HEK293T (cell line): ENCODE results near the gene CES1.
A peak's percentile ranks its signal among the peaks of the same experiment; 100 is the strongest.
"Not testable (repeated sequence)": the region's sequence is repeated elsewhere in the genome, so short reads cannot be mapped to it uniquely, and the experiment has no call there.

Experiments used
- CTCF ChIA-PET: fragments of 350-600 bp; formaldehyde crosslinking; extraction: SDS; loops from one replicate; lab custom pipeline; 2021; ENCODE audit warnings: antibody characterized with exemption, inconsistent platforms; lab: Yijun Ruan, JAX
- POLR2A ChIA-PET: fragments of 350-600 bp; formaldehyde crosslinking; extraction: SDS; loops from one replicate; lab custom pipeline; 2020; ENCODE audit warnings: antibody characterized with exemption, inconsistent platforms; lab: Yijun Ruan, JAX
- DNase-seq: peaks from one replicate; pipeline ENCODE4 v3.0.0; 2012; ENCODE audit warnings: mixed read lengths; ENCODE audit errors: extremely low spot score
- ARNT ChIP-seq: fragments of 450-650 bp; IDR thresholded peaks from 2 replicates; pipeline ENCODE4 v1.6.1; 2017; ENCODE audit warnings: mild to moderate bottlenecking
- BHLHE40 ChIP-seq: fragments of 450-650 bp; IDR thresholded peaks from 2 replicates; pipeline ENCODE4 v1.6.1; 2016; ENCODE audit warnings: mild to moderate bottlenecking, moderate library complexity, borderline replicate concordance
- CTBP1 ChIP-seq: fragments of 450-650 bp; IDR thresholded peaks from 2 replicates; pipeline ENCODE4 v1.6.1; 2016; ENCODE audit warnings: borderline replicate concordance
- ELF4 ChIP-seq: fragments of 450-650 bp; IDR thresholded peaks from 2 replicates; pipeline ENCODE4 v1.6.1; 2017; ENCODE audit warnings: antibody characterized with exemption
- FOXA1 ChIP-seq: fragments of 450-650 bp; IDR thresholded peaks from 2 replicates; pipeline ENCODE4 v1.6.1; 2016; ENCODE audit warnings: mild to moderate bottlenecking
- FOXK2 ChIP-seq: fragments of 450-650 bp; IDR thresholded peaks from 2 replicates; pipeline ENCODE4 v1.6.1; 2016; ENCODE audit warnings: mild to moderate bottlenecking
- FOXM1 ChIP-seq: fragments of 450-650 bp; IDR thresholded peaks from 2 replicates; pipeline ENCODE4 v1.6.1; 2017; ENCODE audit warnings: mild to moderate bottlenecking, borderline replicate concordance
- HDGF ChIP-seq: fragments of 450-650 bp; IDR thresholded peaks from 2 replicates; pipeline ENCODE4 v1.6.1; 2017; ENCODE audit warnings: antibody characterized with exemption, borderline replicate concordance
- L3MBTL2 ChIP-seq: fragments of 450-650 bp; conservative IDR thresholded peaks from 2 replicates; pipeline ENCODE4 v1.6.1; 2016; ENCODE audit warnings: mild to moderate bottlenecking
- LEF1 ChIP-seq: fragments of 450-650 bp; IDR thresholded peaks from 2 replicates; pipeline ENCODE4 v1.6.1; 2017; ENCODE audit warnings: mild to moderate bottlenecking, borderline replicate concordance
- NFRKB ChIP-seq: fragments of 450-650 bp; IDR thresholded peaks from 2 replicates; pipeline ENCODE4 v1.6.1; 2016; ENCODE audit warnings: mild to moderate bottlenecking, moderate library complexity
- PKNOX1 ChIP-seq: fragments of 450-650 bp; IDR thresholded peaks from 2 replicates; pipeline ENCODE4 v1.6.1; 2016
- SP1 ChIP-seq: fragments of 450-650 bp; IDR thresholded peaks from 2 replicates; pipeline ENCODE4 v1.6.1; 2017
- SUZ12 ChIP-seq: fragments of 450-650 bp; IDR thresholded peaks from 2 replicates; pipeline ENCODE4 v1.6.1; 2016; ENCODE audit warnings: mild to moderate bottlenecking
- TARDBP ChIP-seq: fragments of 450-650 bp; IDR thresholded peaks from 2 replicates; pipeline ENCODE4 v1.6.1; 2016
- ZNF384 ChIP-seq: fragments of 450-650 bp; IDR thresholded peaks from 2 replicates; pipeline ENCODE4 v1.6.1; 2016

Gene CES1

GRCh38 chr16:55846598-55847346 is 13.9 kb upstream of the CES1 start:
- ChIA-PET CTCF (interaction anchor here (0.7 kb wide), 1 partner anchor 300 kb away, joined by 3 read pairs; no protein-coding TSS in a partner anchor), POLR2A (no interaction called here)
- DNase-seq = no peak
- no peak for TF ChIP-seq LEF1
- TF ChIP-seq FOXM1 = no peak
- TF ChIP-seq PKNOX1 = no peak
- TF ChIP-seq NFRKB = no peak
- TF ChIP-seq TARDBP = no peak

- TF ChIP-seq PKNOX1 = no peak
- CTCF ChIA-PET = no interaction called here
- POLR2A ChIA-PET = no interaction called here
- DNase-seq = no peak
Observed at GRCh38 chr16:55843105-55843395, 10.2 kb upstream of the CES1 start.

GRCh38 chr16:55842369-55843104 is 9.6 kb upstream of the CES1 start:
- ChIA-PET POLR2A (no interaction called here), CTCF (interaction anchor here (0.6 to 1.0 kb wide), 4 partner anchors 130 to 378 kb away, joined by 3 to 5 read pairs (median 3); no protein-coding TSS in a partner anchor)
- TF ChIP-seq HDGF = no peak
- TF ChIP-seq SP1 = no peak
- no peak for TF ChIP-seq L3MBTL2
- TF ChIP-seq ZNF384 = no peak
- no peak for TF ChIP-seq FOXK2
- no peak for TF ChIP-seq CTBP1
- no peak for TF ChIP-seq FOXM1
- no peak for TF ChIP-seq LEF1
- no peak for TF ChIP-seq BHLHE40
- TF ChIP-seq NFRKB = no peak
- TF ChIP-seq TARDBP = no peak
- TF ChIP-seq ELF4 = no peak
- TF ChIP-seq FOXA1 = no peak
- TF ChIP-seq ARNT = no peak
- TF ChIP-seq SUZ12 = no peak
- no peak for TF ChIP-seq PKNOX1
- DNase-seq = peak; percentile 52

GRCh38 chr16:55839115-55839514 is 6.2 kb upstream of the CES1 start:
- DNase-seq = no peak
- ChIA-PET CTCF (no interaction called here), POLR2A (no interaction called here)
- TF ChIP-seq FOXK2 (no peak), FOXM1 (no peak), ZNF384 (no peak), TARDBP (no peak), ELF4 (no peak), LEF1 (no peak), BHLHE40 (no peak), ARNT (no peak), FOXA1 (no peak), PKNOX1 (no peak), L3MBTL2 (no peak), SUZ12 (no peak), NFRKB (no peak), HDGF (no peak), SP1 (no peak)

GRCh38 chr16:55836158-55836611 is 3.3 kb upstream of the CES1 start:
- POLR2A ChIA-PET = no interaction called here
- DNase-seq = no peak
- TF ChIP-seq ARNT (no peak), SUZ12 (no peak)
- CTCF ChIA-PET = no interaction called here

- CTCF ChIA-PET = no interaction called here
- TF ChIP-seq PKNOX1 = no peak
- TF ChIP-seq HDGF = no peak
- TF ChIP-seq LEF1 = no peak
- TF ChIP-seq CTBP1 = no peak
- no peak for TF ChIP-seq FOXA1
- POLR2A ChIA-PET = no interaction called here
- no peak for DNase-seq
Observed at GRCh38 chr16:55835581-55835980, 2.7 kb upstream of the CES1 start.

GRCh38 chr16:55835173-55835572 is 2.3 kb upstream of the CES1 start:
- POLR2A ChIA-PET, CTCF ChIA-PET, DNase-seq: not testable (repeated sequence)
